ENCODE data around the gene F2.

Gene F2

DNA sequence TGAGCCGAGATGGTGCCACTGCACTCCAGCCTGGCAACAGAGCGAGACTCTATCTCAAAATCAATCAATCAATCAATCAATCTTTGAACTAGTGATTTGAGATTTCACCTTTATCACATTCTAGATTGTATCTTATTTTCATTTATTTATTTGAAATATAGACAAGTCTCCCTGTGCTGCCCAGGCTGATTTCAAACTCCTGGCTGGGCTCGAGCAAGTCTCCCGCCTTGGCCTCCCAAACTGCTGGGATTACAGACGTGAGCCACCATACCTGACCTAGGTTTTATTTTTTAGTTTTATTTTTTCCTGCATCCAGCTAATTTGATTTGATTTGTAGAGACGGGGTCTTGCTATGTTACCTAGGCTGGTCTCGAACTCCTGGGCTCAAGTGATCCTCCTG lies 17.1 kb downstream of the F2 start:
- no peak overlapping the region for H3K23ac ChIP-seq (ENCODE audit: low read depth, low read length, poor library complexity)
- H3K9me3 ChIP-seq (replicated peaks in 1 of 2; ENCODE audit: control insufficient read depth in 2 of 2, insufficient read depth in 1 of 2, low read depth in 1 of 2, low read length in 2 of 2), result no peaks in the 10 kb centered on the region
- H2BK5ac ChIP-seq (ENCODE audit: low read length), result no peak overlapping the region
- no peaks in the 10 kb centered on the region for H3K4me1 ChIP-seq (ENCODE audit: control insufficient read depth in 2 of 2, insufficient read depth in 1 of 2, low read depth in 1 of 2, low read length in 2 of 2)
- H2AK5ac ChIP-seq (ENCODE audit: low read depth, low read length), result no peak overlapping the region
- H3K27ac ChIP-seq (replicated peaks; ENCODE audit: low read length), result no peak overlapping the region
- H3K18ac ChIP-seq (ENCODE audit: low read length), result no peak overlapping the region
- no peak overlapping the region for H3K4ac ChIP-seq (ENCODE audit: low read length)
- no peak overlapping the region for H3K4me3 ChIP-seq (ENCODE audit: low read length in 2 of 2)
- H3K14ac ChIP-seq (ENCODE audit: low read length), result no peak overlapping the region
- no peak overlapping the region for H2BK12ac ChIP-seq (ENCODE audit: low read length)
- H2BK120ac ChIP-seq (ENCODE audit: low read depth, low read length), result no peak overlapping the region
- H2BK15ac ChIP-seq (ENCODE audit: low read length), result no peak overlapping the region
- H3K36me3 ChIP-seq (replicated peaks in 1 of 2; ENCODE audit: control insufficient read depth in 2 of 2, insufficient read depth in 2 of 2, low read length in 2 of 2), result peaks cover 2 to 14% of the 10 kb centered on the region in 2 donors
- no peak overlapping the region for H4K8ac ChIP-seq (ENCODE audit: low read depth, low read length)
- DNase-seq (ENCODE audit: low spot score), result no peak
- no peak overlapping the region for H4K91ac ChIP-seq (ENCODE audit: low read depth, low read length, poor library complexity)
- H3K79me1 ChIP-seq (ENCODE audit: low read depth, low read length), result no peaks in the 10 kb centered on the region
- H3K9ac ChIP-seq (ENCODE audit: low read depth, low read length, poor library complexity), result no peak overlapping the region
- H2AFZ ChIP-seq (ENCODE audit: low read length), result no peak overlapping the region
- H3K27me3 ChIP-seq (ENCODE audit: control insufficient read depth in 3 of 3, insufficient read depth in 3 of 3, low read depth in 1 of 3, low read length in 3 of 3), result no peaks in the 10 kb centered on the region
- WGBS, 2 donors (ENCODE audit: extremely low coverage in 2 of 2, insufficient read length in 2 of 2, insufficient replicate concordance in 1 of 2), result no CpG with 5 or more reads among the region's 7 CpGs
- no peak overlapping the region for H3K4me2 ChIP-seq (ENCODE audit: insufficient read depth, low read length, poor library complexity, severe bottlenecking)

GRCh38 chr11:46736615-46737014 lies 17.6 kb downstream of the F2 start:
- H3K4me3 ChIP-seq (ENCODE audit: low read length in 2 of 2), result no peak overlapping the region
- H3K27me3 ChIP-seq (ENCODE audit: control insufficient read depth in 3 of 3, insufficient read depth in 3 of 3, low read depth in 1 of 3, low read length in 3 of 3), result no peaks in the 10 kb centered on the region
- no peaks in the 10 kb centered on the region for H3K9me3 ChIP-seq (replicated peaks in 1 of 2; ENCODE audit: control insufficient read depth in 2 of 2, insufficient read depth in 1 of 2, low read depth in 1 of 2, low read length in 2 of 2)
- no CpG with 5 or more reads among the region's 5 CpGs for WGBS, 2 donors (ENCODE audit: extremely low coverage in 2 of 2, insufficient read length in 2 of 2, insufficient replicate concordance in 1 of 2)
- peaks cover 4 to 18% of the 10 kb centered on the region in 2 donors for H3K36me3 ChIP-seq (replicated peaks in 1 of 2; ENCODE audit: control insufficient read depth in 2 of 2, insufficient read depth in 2 of 2, low read length in 2 of 2)
- no peak overlapping the region for H4K8ac ChIP-seq (ENCODE audit: low read depth, low read length)
- H3K27ac ChIP-seq (replicated peaks; ENCODE audit: low read length), result no peak overlapping the region
- no peak for DNase-seq (ENCODE audit: low spot score)
- no peak overlapping the region for H2AK5ac ChIP-seq (ENCODE audit: low read depth, low read length)
- no peaks in the 10 kb centered on the region for H3K79me1 ChIP-seq (ENCODE audit: low read depth, low read length)
- no peaks in the 10 kb centered on the region for H3K4me1 ChIP-seq (ENCODE audit: control insufficient read depth in 2 of 2, insufficient read depth in 1 of 2, low read depth in 1 of 2, low read length in 2 of 2)
- H4K91ac ChIP-seq (ENCODE audit: low read depth, low read length, poor library complexity), result no peak overlapping the region
- H2BK12ac ChIP-seq (ENCODE audit: low read length), result no peak overlapping the region
- H3K4me2 ChIP-seq (ENCODE audit: insufficient read depth, low read length, poor library complexity, severe bottlenecking), result no peak overlapping the region
- H2BK5ac ChIP-seq (ENCODE audit: low read length), result no peak overlapping the region
- H2BK15ac ChIP-seq (ENCODE audit: low read length), result no peak overlapping the region
- H3K9ac ChIP-seq (ENCODE audit: low read depth, low read length, poor library complexity), result no peak overlapping the region
- H2BK120ac ChIP-seq (ENCODE audit: low read depth, low read length), result no peak overlapping the region
- no peak overlapping the region for H2AFZ ChIP-seq (ENCODE audit: low read length)
- H3K23ac ChIP-seq (ENCODE audit: low read depth, low read length, poor library complexity), result no peak overlapping the region
- no peak overlapping the region for H3K4ac ChIP-seq (ENCODE audit: low read length)
- no peak overlapping the region for H3K18ac ChIP-seq (ENCODE audit: low read length)
- H3K14ac ChIP-seq (ENCODE audit: low read length), result no peak overlapping the region

DNA sequence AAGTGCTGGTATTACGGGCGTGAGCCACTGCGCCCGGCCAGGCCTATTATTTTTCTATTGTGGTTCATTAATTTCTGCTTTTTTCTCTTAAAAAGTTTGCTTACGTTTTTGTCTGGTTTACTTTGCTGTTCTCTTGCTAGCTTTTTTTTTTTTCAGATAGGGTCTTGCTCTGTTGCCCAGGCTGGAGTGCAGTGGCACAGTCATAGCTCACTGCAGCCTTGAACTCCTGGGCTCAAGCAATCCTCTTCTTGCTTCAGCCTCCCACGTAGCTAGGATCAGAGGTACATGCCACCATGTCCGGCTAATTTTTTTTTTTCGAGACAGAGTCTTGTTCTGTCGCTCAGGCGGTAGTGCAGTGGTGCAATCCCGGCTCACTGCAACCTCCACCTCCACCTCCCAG lies 18.7 kb downstream of the F2 start:
- Histone ChIP-seq H3K36me3 (replicated peaks in 1 of 2; ENCODE audit: control insufficient read depth in 2 of 2, insufficient read depth in 2 of 2, low read length in 2 of 2) (peaks cover 12 to 29% of the 10 kb centered on the region in 2 donors), H3K9me3 (replicated peaks in 1 of 2; ENCODE audit: control insufficient read depth in 2 of 2, insufficient read depth in 1 of 2, low read depth in 1 of 2, low read length in 2 of 2) (no peaks in the 10 kb centered on the region), H4K8ac (ENCODE audit: low read depth, low read length) (no peak overlapping the region), H3K4me1 (ENCODE audit: control insufficient read depth in 2 of 2, insufficient read depth in 1 of 2, low read depth in 1 of 2, low read length in 2 of 2) (no peaks in the 10 kb centered on the region), H3K27ac (replicated peaks; ENCODE audit: low read length) (no peak overlapping the region), H2BK12ac (ENCODE audit: low read length) (no peak overlapping the region), H3K27me3 (ENCODE audit: control insufficient read depth in 3 of 3, insufficient read depth in 3 of 3, low read depth in 1 of 3, low read length in 3 of 3) (no peaks in the 10 kb centered on the region), H2BK120ac (ENCODE audit: low read depth, low read length) (no peak overlapping the region), H3K4me2 (ENCODE audit: insufficient read depth, low read length, poor library complexity, severe bottlenecking) (no peak overlapping the region), H3K4ac (ENCODE audit: low read length) (no peak overlapping the region), H3K23ac (ENCODE audit: low read depth, low read length, poor library complexity) (no peak overlapping the region), H4K91ac (ENCODE audit: low read depth, low read length, poor library complexity) (no peak overlapping the region), H2BK5ac (ENCODE audit: low read length) (no peak overlapping the region), H3K79me1 (ENCODE audit: low read depth, low read length) (no peaks in the 10 kb centered on the region), H2AK5ac (ENCODE audit: low read depth, low read length) (no peak overlapping the region), H3K9ac (ENCODE audit: low read depth, low read length, poor library complexity) (no peak overlapping the region), H3K18ac (ENCODE audit: low read length) (no peak overlapping the region), H3K4me3 (ENCODE audit: low read length in 2 of 2) (no peak overlapping the region), H3K14ac (ENCODE audit: low read length) (no peak overlapping the region), H2AFZ (ENCODE audit: low read length) (no peak overlapping the region), H2BK15ac (ENCODE audit: low read length) (no peak overlapping the region)
- WGBS, 2 donors (ENCODE audit: extremely low coverage in 2 of 2, insufficient read length in 2 of 2, insufficient replicate concordance in 1 of 2), result no CpG with 5 or more reads among the region's 11 CpGs
- no peak for DNase-seq (ENCODE audit: low spot score)

DNA sequence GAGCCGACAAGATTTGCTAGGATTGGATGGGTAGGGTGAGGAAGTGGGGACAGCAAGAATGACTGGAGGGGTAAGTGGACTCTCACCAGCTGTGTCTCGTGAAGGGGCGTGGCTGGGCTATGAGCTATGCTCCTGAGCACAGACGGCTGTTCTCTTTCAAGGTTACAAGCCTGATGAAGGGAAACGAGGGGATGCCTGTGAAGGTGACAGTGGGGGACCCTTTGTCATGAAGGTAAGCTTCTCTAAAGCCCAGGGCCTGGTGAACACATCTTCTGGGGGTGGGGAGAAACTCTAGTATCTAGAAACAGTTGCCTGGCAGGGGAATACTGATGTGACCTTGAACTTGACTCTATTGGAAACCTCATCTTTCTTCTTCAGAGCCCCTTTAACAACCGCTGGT lies 19.9 kb downstream of the F2 start:
- no peak overlapping the region for H2BK12ac ChIP-seq (ENCODE audit: low read length)
- no CpG with 5 or more reads among the region's 6 CpGs for WGBS, 2 donors (ENCODE audit: extremely low coverage in 2 of 2, insufficient read length in 2 of 2, insufficient replicate concordance in 1 of 2)
- H3K4me3 ChIP-seq (ENCODE audit: low read length in 2 of 2), result no peak overlapping the region
- no peak overlapping the region for H2BK15ac ChIP-seq (ENCODE audit: low read length)
- no peak overlapping the region for H3K4ac ChIP-seq (ENCODE audit: low read length)
- H4K91ac ChIP-seq (ENCODE audit: low read depth, low read length, poor library complexity), result no peak overlapping the region
- H2BK5ac ChIP-seq (ENCODE audit: low read length), result no peak overlapping the region
- H3K27me3 ChIP-seq (ENCODE audit: control insufficient read depth in 3 of 3, insufficient read depth in 3 of 3, low read depth in 1 of 3, low read length in 3 of 3), result no peaks in the 10 kb centered on the region
- no peaks in the 10 kb centered on the region for H3K79me1 ChIP-seq (ENCODE audit: low read depth, low read length)
- no peaks in the 10 kb centered on the region for H3K9me3 ChIP-seq (replicated peaks in 1 of 2; ENCODE audit: control insufficient read depth in 2 of 2, insufficient read depth in 1 of 2, low read depth in 1 of 2, low read length in 2 of 2)
- H3K4me2 ChIP-seq (ENCODE audit: insufficient read depth, low read length, poor library complexity, severe bottlenecking), result no peak overlapping the region
- no peak overlapping the region for H2BK120ac ChIP-seq (ENCODE audit: low read depth, low read length)
- no peak overlapping the region for H3K27ac ChIP-seq (replicated peaks; ENCODE audit: low read length)
- no peak for DNase-seq (ENCODE audit: low spot score)
- no peaks in the 10 kb centered on the region for H3K4me1 ChIP-seq (ENCODE audit: control insufficient read depth in 2 of 2, insufficient read depth in 1 of 2, low read depth in 1 of 2, low read length in 2 of 2)
- no peak overlapping the region for H2AK5ac ChIP-seq (ENCODE audit: low read depth, low read length)
- no peak overlapping the region for H3K14ac ChIP-seq (ENCODE audit: low read length)
- H3K9ac ChIP-seq (ENCODE audit: low read depth, low read length, poor library complexity), result no peak overlapping the region
- peaks cover 17 to 41% of the 10 kb centered on the region in 2 donors for H3K36me3 ChIP-seq (replicated peaks in 1 of 2; ENCODE audit: control insufficient read depth in 2 of 2, insufficient read depth in 2 of 2, low read length in 2 of 2)
- no peak overlapping the region for H3K23ac ChIP-seq (ENCODE audit: low read depth, low read length, poor library complexity)
- no peak overlapping the region for H2AFZ ChIP-seq (ENCODE audit: low read length)
- no peak overlapping the region for H4K8ac ChIP-seq (ENCODE audit: low read depth, low read length)
- no peak overlapping the region for H3K18ac ChIP-seq (ENCODE audit: low read length)

Data from neuronal stem cell (in vitro differentiated cells).